IMR-90 (cell line): ENCODE results near the gene EHMT1. TPM values are rescaled to one million over a fixed set of nuclear protein-coding genes. Genes with fewer than 3 reads are reported as not detected.

Experiments used
- ATAC-seq: fragments of 200-7000 bp; cut with Tn5 transposase; 2 replicates; pipeline ENCODE4 v1.9.1; 2020; ENCODE audit warnings: low read depth, mild to moderate bottlenecking, moderate library complexity
- BruUV-seq: library from RNA; stranded (reverse); fragments of 400-500 nt; replicated peaks from 2 replicates; lab custom pipeline; 2021; lab: Mats Ljungman, UMichigan
- CTCF ChIA-PET: fragments of 300-600 bp; formaldehyde crosslinking; extraction: SDS; loops from one replicate; lab custom pipeline; 2021; ENCODE audit warnings: antibody characterized with exemption; lab: Yijun Ruan, JAX
- POLR2A ChIA-PET: fragments of 300-600 bp; sonication (Branson Sonifier 250); formaldehyde crosslinking; loops from one replicate; lab custom pipeline; 2022; ENCODE audit warnings: antibody characterized with exemption; ENCODE audit not compliant: unreplicated experiment; lab: Charles Lee
- DNase-seq: peaks from one replicate; pipeline ENCODE4 v3.0.0; 2013
- H2AFZ ChIP-seq: replicated peaks from 2 replicates; pipeline ENCODE3; 2013; ENCODE audit warnings: low read length, mild to moderate bottlenecking; ENCODE audit not compliant: poor library complexity
- H2AK5ac ChIP-seq: 2 replicates; pipeline ENCODE4 v1.6.1; 2013; ENCODE audit warnings: low read depth, low read length, inconsistent platforms
- H2AK9ac ChIP-seq: replicated peaks from 2 replicates; pipeline ENCODE3; 2013; ENCODE audit warnings: mild to moderate bottlenecking, low read depth, low read length, moderate library complexity; ENCODE audit not compliant: poor library complexity
- H2BK120ac ChIP-seq: 2 replicates; pipeline ENCODE4 v1.6.1; 2013; ENCODE audit warnings: low read depth, low read length, inconsistent platforms
- H2BK15ac ChIP-seq: 3 replicates; pipeline ENCODE4 v1.6.1; 2013; ENCODE audit warnings: low read depth, low read length, inconsistent platforms
- H2BK20ac ChIP-seq: 2 replicates; pipeline ENCODE4 v1.6.1; 2013; ENCODE audit warnings: low read depth, mild to moderate bottlenecking, inconsistent platforms, low read length, moderate library complexity
- H2BK5ac ChIP-seq: 2 replicates; pipeline ENCODE4 v1.6.1; 2013; ENCODE audit warnings: mild to moderate bottlenecking, low read depth, low read length, inconsistent platforms; ENCODE audit not compliant: poor library complexity, severe bottlenecking
- H3K14ac ChIP-seq: replicated peaks from 2 replicates; pipeline ENCODE4 v1.6.1; 2013; ENCODE audit warnings: low read depth, low read length, inconsistent platforms
- H3K18ac ChIP-seq: 2 replicates; pipeline ENCODE4 v1.6.1; 2013; ENCODE audit warnings: low read depth, low read length, control low read depth
- H3K23ac ChIP-seq: 2 replicates; pipeline ENCODE4 v1.6.1; 2013; ENCODE audit warnings: low read depth, low read length, inconsistent platforms
- H3K27ac ChIP-seq: 2 replicates; pipeline ENCODE4 v1.5.1; 2013; ENCODE audit warnings: mild to moderate bottlenecking, control low read depth, low read length; ENCODE audit not compliant: insufficient read depth
- H3K27me3 ChIP-seq: 2 replicates; pipeline ENCODE4 v1.6.1; 2013; ENCODE audit warnings: low read length; ENCODE audit not compliant: control insufficient read depth, insufficient read depth
- H3K36me3 ChIP-seq: 2 replicates; pipeline ENCODE4 v1.6.1; 2013; ENCODE audit warnings: low read length, mixed read lengths; ENCODE audit not compliant: control insufficient read depth, insufficient read depth
- H3K4ac ChIP-seq: 2 replicates; pipeline ENCODE4 v1.6.1; 2013; ENCODE audit warnings: low read depth, low read length, inconsistent platforms
- H3K4me1 ChIP-seq: 2 replicates; pipeline ENCODE4 v1.6.1; 2013; ENCODE audit warnings: low read length, mixed read lengths; ENCODE audit not compliant: control insufficient read depth, insufficient read depth
- H3K4me2 ChIP-seq: 2 replicates; pipeline ENCODE4 v1.6.1; 2013; ENCODE audit warnings: low read depth, mild to moderate bottlenecking, control low read depth, low read length, moderate library complexity
- H3K4me3 ChIP-seq: 2 replicates; pipeline ENCODE4 v1.5.1; 2013; ENCODE audit warnings: low read depth, mild to moderate bottlenecking, control low read depth, low read length, moderate library complexity; ENCODE audit not compliant: insufficient read depth
- H3K56ac ChIP-seq: 2 replicates; pipeline ENCODE4 v1.6.1; 2013; ENCODE audit warnings: low read length, inconsistent platforms; ENCODE audit not compliant: insufficient read depth; ENCODE audit errors: extremely low read depth
- H3K79me1 ChIP-seq, 2 experiments: 2 replicates each; pipeline ENCODE4 v1.6.1; 2013; ENCODE audit warnings: low read length in 2 of 2, inconsistent platforms in 1 of 2, low read depth in 1 of 2
- H3K9ac ChIP-seq: 2 replicates; pipeline ENCODE4 v1.6.1; 2013; ENCODE audit warnings: low read depth, low read length, control low read depth
- H3K9me1 ChIP-seq: 2 replicates; pipeline ENCODE4 v1.6.1; 2013; ENCODE audit warnings: low read length, inconsistent platforms; ENCODE audit not compliant: insufficient read depth
- H3K9me3 ChIP-seq: 2 replicates; pipeline ENCODE4 v1.6.1; 2013; ENCODE audit warnings: low read length; ENCODE audit not compliant: control insufficient read depth, insufficient read depth
- H4K20me1 ChIP-seq: 2 replicates; pipeline ENCODE4 v1.6.1; 2013; ENCODE audit warnings: low read length, inconsistent platforms; ENCODE audit not compliant: insufficient read depth
- H4K5ac ChIP-seq: 2 replicates; pipeline ENCODE4 v1.6.1; 2013; ENCODE audit warnings: mild to moderate bottlenecking, low read depth, low read length, control low read depth
- H4K8ac ChIP-seq, 2 experiments: 2 replicates each; pipeline ENCODE4 v1.6.1; 2013; ENCODE audit warnings: low read depth in 2 of 2, low read length in 2 of 2, control low read depth in 1 of 2, inconsistent platforms in 1 of 2
- H4K91ac ChIP-seq: 2 replicates; pipeline ENCODE4 v1.6.1; 2013; ENCODE audit warnings: low read depth, low read length, inconsistent platforms; ENCODE audit not compliant: insufficient read depth
- CEBPB ChIP-seq: IDR thresholded peaks from 2 replicates; pipeline ENCODE4 v1.6.1; 2012; ENCODE audit warnings: low read depth, low read length, improper control_type of control experiment
- CHD1 ChIP-seq: IDR thresholded peaks from 2 replicates; pipeline ENCODE4 v1.6.1; 2012; ENCODE audit warnings: low read depth, low read length, improper control_type of control experiment
- ELK1 ChIP-seq: fragments of 150-350 bp; IDR thresholded peaks from 2 replicates; pipeline ENCODE4 v1.6.1; 2016; ENCODE audit warnings: low read depth, mild to moderate bottlenecking, low read length, moderate library complexity, borderline replicate concordance
- FOS ChIP-seq: fragments of 150-350 bp; IDR thresholded peaks from 2 replicates; pipeline ENCODE4 v1.6.1; 2016; ENCODE audit warnings: low read depth, low read length
- MAFK ChIP-seq: IDR thresholded peaks from 2 replicates; pipeline ENCODE4 v1.6.1; 2012; ENCODE audit warnings: low read depth, low read length, improper control_type of control experiment
- MAZ ChIP-seq: IDR thresholded peaks from 2 replicates; pipeline ENCODE4 v1.6.1; 2012; ENCODE audit warnings: low read depth, mild to moderate bottlenecking, low read length, improper control_type of control experiment, moderate library complexity, borderline replicate concordance
- MXI1 ChIP-seq: IDR thresholded peaks from 2 replicates; pipeline ENCODE4 v1.6.1; 2012; ENCODE audit warnings: low read depth, mild to moderate bottlenecking, low read length, moderate library complexity, borderline replicate concordance
- NFE2L2 ChIP-seq: fragments of 150-350 bp; IDR thresholded peaks from 2 replicates; pipeline ENCODE4 v1.6.1; 2016; ENCODE audit warnings: low read depth, mild to moderate bottlenecking, low read length
- POLR2A ChIP-seq: IDR thresholded peaks from 2 replicates; pipeline ENCODE4 v1.6.1; 2012; ENCODE audit warnings: mild to moderate bottlenecking, low read depth, low read length
- RAD21 ChIP-seq: IDR thresholded peaks from 2 replicates; pipeline ENCODE4 v1.6.1; 2012; ENCODE audit warnings: low read length, improper control_type of control experiment
- RCOR1 ChIP-seq: IDR thresholded peaks from 2 replicates; pipeline ENCODE4 v1.6.1; 2012; ENCODE audit warnings: mild to moderate bottlenecking, low read length, improper control_type of control experiment; ENCODE audit not compliant: insufficient replicate concordance
- SMC3 ChIP-seq: fragments of 150-350 bp; IDR thresholded peaks from 2 replicates; pipeline ENCODE4 v1.6.1; 2016; ENCODE audit warnings: low read depth, mild to moderate bottlenecking, antibody characterized with exemption, low read length, moderate library complexity
- WGBS, 2 experiments: methylation state at CpG; one replicate each; pipeline versions ENCODE4 v1.1.5 to v1.1.7; 2013; ENCODE audit warnings: missing lambda C conversion rate in 2 of 2; ENCODE audit not compliant: insufficient read length in 1 of 2; ENCODE audit errors: extremely low coverage in 2 of 2; 5-methylcytosine and 5-hydroxymethylcytosine counted together
- dilution Hi-C: fragments of 300-500 bp; cut with HindIII; formaldehyde crosslinking; loops from one replicate; pipeline ENCODE4 v1.14.3; 2018; ENCODE audit warnings: low sequenced_read_pairs; ENCODE audit not compliant: unreplicated experiment
- in situ Hi-C: fragments of 300-500 bp; cut with MboI; formaldehyde crosslinking; loops from 3 replicates; pipeline ENCODE4 v1.14.3; 2019; ENCODE audit warnings: low sequenced_read_pairs, inconsistent platforms, mixed read lengths
- intact Hi-C: fragments of 100-400 bp; cut with micrococcal nuclease; formaldehyde crosslinking; loops from 2 replicates; pipeline ENCODE4 v1.10.0; 2022
- polyA plus RNA-seq, 3 experiments: library from polyadenylated mRNA; depleted of rRNA; stranded (reverse); fragments of >200 nt; gene quantifications; 2 replicates each; pipeline ENCODE4 v1.2.3, GENCODE V29; 2012; ENCODE audit warnings: low replicate concordance in 1 of 3
- total RNA-seq: library from RNA; depleted of rRNA; stranded (reverse); fragments of >200 nt; gene quantifications from 2 replicates; pipeline ENCODE4 v1.2.3, GENCODE V29; 2012
- TF ChIP-seq, protein P1 (sequence below): fragments of 150-350 bp; IDR thresholded peaks from 2 replicates; pipeline ENCODE4 v1.6.1; 2017; ENCODE audit warnings: mild to moderate bottlenecking, antibody characterized with exemption, low read length, low read depth
- TF ChIP-seq, protein P2 (sequence below): conservative IDR thresholded peaks from 2 replicates; pipeline ENCODE4 v1.5.1; 2012; ENCODE audit warnings: mild to moderate bottlenecking, low read depth, low read length, improper control_type of control experiment

Gene EHMT1
- total and polyA plus RNA-seq, 2 of the 4 experiments (the other 2 are of a cell fraction) = 32.8 to 35.1 TPM

- Histone ChIP-seq H4K91ac (no peak overlapping the region), H3K9me3 (no peaks in the 10 kb centered on the region), H3K27ac (no peak overlapping the region), H4K8ac (no peak overlapping the region), H3K27me3 (no peaks in the 10 kb centered on the region), H3K4me1 (no peaks in the 10 kb centered on the region), H2BK15ac (no peak overlapping the region), H2BK5ac (no peak overlapping the region), H3K79me1 (peaks cover 0 to 5% of the 10 kb centered on the region in 2 experiments; a peak in 1 of 4 replicates), H4K20me1 (no peaks in the 10 kb centered on the region), H3K4me3 (no peak overlapping the region), H2BK20ac (no peak overlapping the region), H3K4ac (no peak overlapping the region), H3K9ac (no peak overlapping the region), H3K4me2 (no peak overlapping the region), H2AFZ (no peak overlapping the region), H2AK5ac (no peak overlapping the region), H2BK120ac (no peak overlapping the region), H3K56ac (no peak overlapping the region), H3K23ac (no peak overlapping the region), H3K18ac (no peak overlapping the region), H4K5ac (no peak overlapping the region), H3K9me1 (no peaks in the 10 kb centered on the region; the same call in 1 of the 2 replicates), H2AK9ac (no peak overlapping the region), H3K36me3 (peaks cover 69% of the 10 kb centered on the region), H3K14ac (no peak overlapping the region)
- intact Hi-C loops (no loop called here), dilution Hi-C loops (no loop called here), in situ Hi-C loops (no loop called here)
- no peak for DNase-seq
- WGBS, 2 experiments = 100% methylated on average over 4 of the region's 19 CpGs; no CpG with 5 or more reads in 1 of the 2 experiments
- POLR2A ChIA-PET = no interaction called here
- CTCF ChIA-PET = interaction anchor here (0.6 kb wide), 1 partner anchor 122 kb away, joined by 4 read pairs; no protein-coding TSS in a partner anchor
- BruUV-seq = no TSS peak
- ATAC-seq = no peak
- TF ChIP-seq CHD1 (no peak), RCOR1 (no peak), SMC3 (no peak), CEBPB (no peak), FOS (no peak), MXI1 (no peak), ELK1 (no peak), POLR2A (no peak), RAD21 (no peak), MAZ (no peak), NFE2L2 (no peak), MAFK (no peak)
- TF ChIP-seq, protein P1, sequence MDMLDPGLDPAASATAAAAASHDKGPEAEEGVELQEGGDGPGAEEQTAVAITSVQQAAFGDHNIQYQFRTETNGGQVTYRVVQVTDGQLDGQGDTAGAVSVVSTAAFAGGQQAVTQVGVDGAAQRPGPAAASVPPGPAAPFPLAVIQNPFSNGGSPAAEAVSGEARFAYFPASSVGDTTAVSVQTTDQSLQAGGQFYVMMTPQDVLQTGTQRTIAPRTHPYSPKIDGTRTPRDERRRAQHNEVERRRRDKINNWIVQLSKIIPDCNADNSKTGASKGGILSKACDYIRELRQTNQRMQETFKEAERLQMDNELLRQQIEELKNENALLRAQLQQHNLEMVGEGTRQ = no peak
- TF ChIP-seq, protein P2, sequence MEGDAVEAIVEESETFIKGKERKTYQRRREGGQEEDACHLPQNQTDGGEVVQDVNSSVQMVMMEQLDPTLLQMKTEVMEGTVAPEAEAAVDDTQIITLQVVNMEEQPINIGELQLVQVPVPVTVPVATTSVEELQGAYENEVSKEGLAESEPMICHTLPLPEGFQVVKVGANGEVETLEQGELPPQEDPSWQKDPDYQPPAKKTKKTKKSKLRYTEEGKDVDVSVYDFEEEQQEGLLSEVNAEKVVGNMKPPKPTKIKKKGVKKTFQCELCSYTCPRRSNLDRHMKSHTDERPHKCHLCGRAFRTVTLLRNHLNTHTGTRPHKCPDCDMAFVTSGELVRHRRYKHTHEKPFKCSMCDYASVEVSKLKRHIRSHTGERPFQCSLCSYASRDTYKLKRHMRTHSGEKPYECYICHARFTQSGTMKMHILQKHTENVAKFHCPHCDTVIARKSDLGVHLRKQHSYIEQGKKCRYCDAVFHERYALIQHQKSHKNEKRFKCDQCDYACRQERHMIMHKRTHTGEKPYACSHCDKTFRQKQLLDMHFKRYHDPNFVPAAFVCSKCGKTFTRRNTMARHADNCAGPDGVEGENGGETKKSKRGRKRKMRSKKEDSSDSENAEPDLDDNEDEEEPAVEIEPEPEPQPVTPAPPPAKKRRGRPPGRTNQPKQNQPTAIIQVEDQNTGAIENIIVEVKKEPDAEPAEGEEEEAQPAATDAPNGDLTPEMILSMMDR = no peak
Measured at GRCh38 chr9:137797206-137798120, 178.7 kb downstream of the EHMT1 start.
